Stimulated activated CD4-positive, alpha-beta T cell treated with anti-CD3 and anti-CD28 coated beads, Interleukin-1b, Interleukin-23, amount 100 ng/mL, for 48 hours (primary cell): Measurements from ENCODE around the gene HDAC4.

Source experiments
- DNase-seq: peaks from one replicate; pipeline ENCODE4 v3.0.0-alpha.2; 2020

Gene HDAC4

GRCh38 chr2:239365782-239366435, 34.9 kb downstream of the HDAC4 start:
- DNase-seq = no peak

- no peak for DNase-seq
Measured at GRCh38 chr2:239365071-239365781, 35.6 kb downstream of the HDAC4 start.

DNA sequence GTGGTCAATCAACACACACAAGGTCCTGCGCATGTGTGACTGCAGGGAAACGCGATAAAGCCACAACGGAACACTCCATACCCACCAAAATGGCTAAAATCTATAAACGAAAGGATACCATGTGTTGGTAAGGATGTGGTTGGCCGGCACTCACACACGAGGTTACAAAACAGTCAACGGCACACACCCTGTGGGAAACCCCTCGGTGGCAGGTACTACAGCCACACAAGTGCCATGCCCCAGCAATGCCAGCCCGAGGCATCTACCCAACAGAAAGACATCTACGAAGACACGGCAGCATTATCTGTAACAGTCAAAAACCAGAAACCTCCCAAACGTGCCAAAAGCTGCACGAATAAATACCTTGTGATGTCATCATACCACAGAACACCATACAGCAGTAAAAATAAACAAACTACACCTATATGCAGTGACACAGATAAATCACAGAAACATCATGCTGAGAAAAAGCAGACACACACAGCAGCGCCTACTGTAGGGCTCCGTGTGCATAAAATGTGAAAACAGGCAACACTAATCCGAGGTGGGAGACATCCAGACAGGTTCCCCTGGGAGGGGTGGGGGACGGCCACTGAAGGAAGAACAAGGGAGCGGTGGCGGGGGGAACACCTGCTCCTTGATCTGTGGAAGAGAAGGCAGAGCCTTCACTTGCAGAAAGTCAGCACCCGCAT, 36.7 kb downstream of the HDAC4 start:
- DNase-seq = no peak

GRCh38 chr2:239362507-239362906, 38.3 kb downstream of the HDAC4 start:
- no peak for DNase-seq

DNA sequence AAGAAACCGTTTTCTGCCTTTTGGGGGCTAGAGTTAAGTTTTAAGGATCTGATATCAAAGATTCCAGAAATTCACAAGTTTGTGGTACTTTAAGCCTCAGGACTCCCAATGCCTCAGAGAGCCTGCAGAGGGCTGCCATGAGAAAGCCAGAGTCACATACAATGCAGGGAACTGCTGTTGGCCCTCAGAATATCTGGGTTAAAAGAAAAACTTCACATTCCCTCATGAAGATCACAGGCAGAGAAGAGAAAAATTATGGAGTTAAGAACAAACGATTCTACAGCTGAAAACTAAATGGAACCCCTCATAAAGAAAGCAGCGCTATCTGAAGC, 39.5 kb downstream of the HDAC4 start:
- no peak for DNase-seq

- no peak for DNase-seq
Measured at GRCh38 chr2:239360421-239361310, 40.2 kb downstream of the HDAC4 start.

GRCh38 chr2:239360008-239360407, 40.8 kb downstream of the HDAC4 start:
- no peak for DNase-seq

- no peak for DNase-seq
Measured at GRCh38 chr2:239359196-239359912, 41.5 kb downstream of the HDAC4 start.

GRCh38 chr2:239358062-239358754, 42.6 kb downstream of the HDAC4 start:
- DNase-seq = no peak

DNA sequence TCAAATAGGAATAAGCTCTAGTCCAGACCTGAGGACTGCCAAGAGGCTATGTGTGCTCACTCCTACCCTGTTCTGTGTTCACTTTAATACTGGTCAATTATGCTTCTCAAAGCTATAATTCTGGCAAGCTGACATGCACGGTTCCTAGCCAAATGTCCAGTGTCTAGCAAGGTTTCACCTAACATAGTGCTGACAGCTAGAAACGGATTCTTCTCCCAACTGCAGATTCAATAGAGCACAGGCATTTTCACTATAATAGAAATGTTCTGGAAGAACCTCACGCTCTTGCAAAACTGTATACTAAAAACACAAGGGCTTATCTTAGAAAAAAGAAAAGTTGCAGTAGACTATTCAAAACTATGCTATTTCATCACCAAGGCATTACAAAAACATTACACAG, 45.1 kb downstream of the HDAC4 start:
- DNase-seq = no peak

GRCh38 chr2:239355139-239355538, 45.7 kb downstream of the HDAC4 start:
- DNase-seq = no peak

DNA sequence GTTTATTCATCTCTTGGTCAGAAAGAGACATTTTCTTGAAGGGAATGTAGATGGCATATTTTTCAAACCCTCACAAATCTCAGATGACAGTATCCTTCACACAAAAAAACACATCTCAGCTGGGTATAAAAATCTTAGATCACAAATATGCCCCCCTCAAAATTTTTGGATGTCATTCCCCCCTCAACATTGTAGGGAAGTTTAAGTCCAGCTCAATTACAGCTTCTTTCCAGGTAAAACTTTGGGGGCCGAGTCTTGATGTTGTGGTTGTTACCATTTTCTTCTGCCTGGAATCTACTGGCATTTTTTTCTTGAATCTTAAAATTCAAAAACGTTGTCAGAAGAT, 46.1 kb downstream of the HDAC4 start:
- DNase-seq = no peak

DNA sequence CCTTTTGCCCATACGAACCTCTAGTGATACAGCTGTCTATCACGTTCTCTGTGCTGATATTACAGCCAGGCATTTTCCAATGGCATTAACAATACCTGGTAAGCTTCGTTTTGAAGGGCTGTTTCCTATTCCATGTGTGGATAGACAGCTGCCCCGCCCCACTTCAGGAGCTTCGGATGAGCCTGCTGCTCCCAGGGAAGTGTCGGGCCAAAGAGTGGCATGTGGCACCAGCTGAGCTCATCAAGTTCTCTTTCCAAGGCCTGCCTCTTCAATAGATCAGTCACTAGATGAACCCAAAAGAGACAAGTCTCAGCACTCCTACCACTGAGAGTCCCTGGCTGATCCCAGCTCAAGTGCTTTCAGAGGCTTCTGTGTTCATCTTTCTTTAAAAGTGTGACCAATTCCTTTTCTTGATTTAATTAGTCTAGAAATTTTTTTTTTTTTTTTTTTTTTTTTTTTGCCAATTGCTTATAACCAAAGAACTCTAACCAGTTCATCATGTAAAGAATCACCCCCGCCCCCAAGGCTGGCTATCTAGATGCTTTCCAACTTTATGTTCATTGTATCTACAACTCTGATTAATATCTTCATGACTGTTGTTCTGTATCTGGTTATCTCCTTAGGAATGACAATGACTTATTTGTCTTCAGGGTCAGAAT, 46.6 kb downstream of the HDAC4 start:
- DNase-seq = no peak

DNA sequence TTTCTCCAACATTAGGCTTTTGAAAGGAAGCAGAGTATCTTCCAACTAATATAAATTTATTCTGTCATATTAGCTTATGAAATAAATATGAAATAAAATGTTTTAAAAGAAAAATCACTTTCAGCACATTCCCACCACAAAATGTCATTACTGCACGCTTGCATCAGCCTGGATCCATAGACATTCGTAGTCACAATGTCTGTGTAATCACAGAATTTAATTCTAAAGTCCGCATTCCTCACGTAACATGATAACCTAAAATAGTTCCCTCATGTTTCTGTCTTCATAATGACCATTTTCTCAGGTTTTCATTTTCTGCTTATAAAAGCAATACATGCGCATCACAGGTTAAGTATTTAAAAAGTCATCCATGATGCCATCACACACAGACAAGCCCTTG, 47.1 kb downstream of the HDAC4 start:
- no peak for DNase-seq

GRCh38 chr2:239351687-239352086, 49.1 kb downstream of the HDAC4 start:
- DNase-seq = no peak

DNA sequence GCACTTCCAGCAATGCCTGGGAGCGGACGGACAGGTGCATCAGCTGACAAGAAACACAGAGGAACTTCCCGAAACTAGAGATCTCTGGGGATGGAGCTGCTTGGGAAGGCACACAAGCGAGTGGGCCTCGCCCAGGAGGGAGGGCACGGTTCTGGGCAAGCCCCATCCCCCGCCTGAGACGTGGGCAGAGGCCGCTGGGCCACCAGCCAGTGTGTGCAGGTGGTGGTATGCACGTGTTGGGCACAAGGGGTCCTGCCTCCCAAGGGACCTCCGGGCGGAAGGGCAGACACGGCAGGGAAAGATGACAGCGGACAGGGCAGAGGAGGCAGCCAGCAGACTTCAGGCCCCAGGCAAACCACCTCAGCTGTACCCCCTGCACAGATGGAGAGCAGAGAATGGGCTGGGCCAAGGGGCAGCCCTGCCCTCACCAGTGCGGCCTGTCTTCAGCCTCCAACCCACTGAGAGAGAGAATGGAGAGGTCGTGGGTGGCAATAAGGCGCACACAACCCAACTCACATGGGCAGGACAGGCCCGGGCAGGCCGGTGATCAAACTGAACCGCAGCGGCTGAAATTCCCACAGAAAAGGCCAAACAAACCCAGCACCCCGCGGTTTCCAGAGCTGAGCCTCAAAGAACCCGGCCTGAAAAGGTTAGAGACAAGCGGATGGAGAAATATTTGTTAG, 51.2 kb downstream of the HDAC4 start:
- no peak for DNase-seq

GRCh38 chr2:239348563-239349452, 52.0 kb downstream of the HDAC4 start:
- no peak for DNase-seq

DNA sequence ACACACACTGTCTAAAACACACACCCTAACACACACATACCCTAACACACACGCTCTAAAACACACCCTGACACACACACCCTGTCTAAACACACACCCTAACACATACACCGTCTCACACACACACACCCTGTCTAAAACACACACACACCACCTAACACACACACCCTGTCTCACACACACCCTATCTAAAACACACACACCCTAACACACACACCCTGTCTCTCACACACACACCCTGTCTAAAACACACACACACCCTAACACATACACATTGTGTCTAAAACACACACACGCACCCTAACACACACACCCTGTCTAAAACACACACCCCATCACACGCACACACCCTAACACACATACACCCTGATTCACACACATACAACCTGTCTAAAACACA, 54.1 kb downstream of the HDAC4 start:
- DNase-seq = no peak

DNA sequence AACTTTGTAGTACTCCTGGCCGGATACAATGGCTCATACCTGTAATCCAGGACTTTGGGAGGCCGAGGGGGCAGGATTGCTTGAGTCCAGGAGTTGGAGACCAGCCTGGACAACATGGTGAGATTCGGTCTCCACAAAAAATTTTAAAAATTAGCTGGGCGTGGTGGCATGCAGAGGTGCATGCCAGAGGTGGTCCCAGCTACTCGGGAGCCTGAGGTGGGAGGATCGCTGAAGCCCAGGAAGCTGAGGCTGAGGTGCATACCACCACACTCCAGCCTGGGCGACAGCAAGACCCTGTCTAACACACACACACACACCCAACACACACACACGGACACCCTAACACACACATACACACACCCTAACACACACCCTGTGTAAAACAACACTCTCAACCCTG, 55.6 kb downstream of the HDAC4 start:
- no peak for DNase-seq

DNA sequence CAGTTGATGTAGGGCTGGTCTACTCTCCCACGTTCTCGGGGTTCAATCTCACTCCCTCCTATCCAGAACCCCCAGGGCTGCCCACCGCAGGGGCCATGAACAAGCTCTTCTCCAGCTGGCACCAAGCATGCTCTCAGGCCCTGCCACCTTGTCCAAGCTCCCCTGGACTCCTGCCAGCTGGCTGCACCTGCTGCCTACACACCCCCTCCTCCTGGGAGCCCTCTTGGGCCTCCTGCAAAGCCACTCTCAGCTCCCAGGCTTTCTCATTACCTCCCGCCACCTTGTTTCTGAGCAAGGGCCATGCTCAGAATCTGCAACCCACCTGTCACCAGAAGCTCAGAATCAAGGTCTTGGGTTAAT, 56.0 kb downstream of the HDAC4 start:
- no peak for DNase-seq
